ENCODE results near the gene PCDH12. TPM values are rescaled to one million over a fixed set of nuclear protein-coding genes. Genes with fewer than 3 reads are reported as not detected.

PCDH12 gene
- total RNA-seq, 1 donor, result under 0.01 TPM

DNA sequence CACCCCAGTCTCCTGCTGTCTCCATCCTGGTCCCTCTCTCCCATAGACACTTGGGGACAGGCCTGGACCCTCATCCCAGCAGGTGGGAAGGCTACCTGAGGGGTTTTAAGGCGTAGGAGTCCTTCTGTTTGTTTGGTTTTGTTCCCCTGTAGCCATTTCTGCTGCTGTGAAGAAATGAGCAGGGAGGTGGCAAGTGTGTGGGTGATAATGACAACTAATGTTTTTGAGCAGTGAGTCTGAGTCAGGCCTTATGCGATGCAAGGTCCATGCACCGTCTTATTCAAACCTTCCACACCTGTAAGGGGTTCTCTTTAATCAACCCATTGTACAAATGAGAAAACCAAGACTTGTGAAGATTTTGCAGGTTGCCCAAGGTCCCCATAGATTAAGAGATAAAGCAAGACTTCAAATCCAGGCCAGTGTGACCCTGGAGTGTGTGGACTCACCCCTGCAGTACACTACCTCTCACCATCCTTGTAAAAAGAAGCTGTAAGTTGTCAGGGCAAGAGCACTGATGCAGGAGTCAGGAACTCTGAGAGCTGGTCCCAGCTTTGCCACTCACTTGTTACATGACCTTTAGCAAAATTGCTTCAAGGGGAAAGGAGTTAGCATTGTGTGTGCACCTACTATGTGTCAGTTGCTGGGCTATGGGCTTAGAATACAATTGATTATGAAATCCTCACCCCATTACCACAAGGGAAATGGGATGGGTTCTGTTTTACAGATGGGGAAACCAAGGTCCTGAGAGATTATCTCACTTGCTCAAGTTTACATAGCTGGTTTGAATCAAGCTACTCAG is 7.6 kb downstream of the PCDH12 start:
- no peak overlapping the region for H3K4me3 ChIP-seq (ENCODE audit: low read depth, low read length)
- TF ChIP-seq, protein P1, sequence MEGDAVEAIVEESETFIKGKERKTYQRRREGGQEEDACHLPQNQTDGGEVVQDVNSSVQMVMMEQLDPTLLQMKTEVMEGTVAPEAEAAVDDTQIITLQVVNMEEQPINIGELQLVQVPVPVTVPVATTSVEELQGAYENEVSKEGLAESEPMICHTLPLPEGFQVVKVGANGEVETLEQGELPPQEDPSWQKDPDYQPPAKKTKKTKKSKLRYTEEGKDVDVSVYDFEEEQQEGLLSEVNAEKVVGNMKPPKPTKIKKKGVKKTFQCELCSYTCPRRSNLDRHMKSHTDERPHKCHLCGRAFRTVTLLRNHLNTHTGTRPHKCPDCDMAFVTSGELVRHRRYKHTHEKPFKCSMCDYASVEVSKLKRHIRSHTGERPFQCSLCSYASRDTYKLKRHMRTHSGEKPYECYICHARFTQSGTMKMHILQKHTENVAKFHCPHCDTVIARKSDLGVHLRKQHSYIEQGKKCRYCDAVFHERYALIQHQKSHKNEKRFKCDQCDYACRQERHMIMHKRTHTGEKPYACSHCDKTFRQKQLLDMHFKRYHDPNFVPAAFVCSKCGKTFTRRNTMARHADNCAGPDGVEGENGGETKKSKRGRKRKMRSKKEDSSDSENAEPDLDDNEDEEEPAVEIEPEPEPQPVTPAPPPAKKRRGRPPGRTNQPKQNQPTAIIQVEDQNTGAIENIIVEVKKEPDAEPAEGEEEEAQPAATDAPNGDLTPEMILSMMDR (IDR thresholded peaks at IDR 0.05; ENCODE audit: insufficient read depth, low read length), result no peak
- DNase-seq (ENCODE audit: low read depth), result no peak

DNA sequence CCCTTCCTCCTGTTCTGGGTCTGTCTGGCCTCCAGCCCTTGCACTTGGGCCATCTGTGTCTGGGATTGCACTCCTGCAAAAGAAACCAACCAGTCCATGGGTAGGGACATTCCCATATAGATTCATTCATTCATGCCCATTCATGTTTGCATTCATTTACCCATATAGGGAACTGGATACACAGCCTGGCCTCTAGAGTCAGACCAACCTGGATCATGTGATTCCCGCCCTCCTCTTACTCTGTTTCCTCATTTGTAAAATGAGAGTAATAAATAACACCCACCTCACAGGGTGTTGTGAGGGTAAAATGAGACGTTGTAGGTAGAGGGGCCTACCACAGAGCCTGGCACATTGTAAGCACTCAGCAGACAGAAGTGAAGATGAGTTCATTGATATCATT is 8.5 kb downstream of the PCDH12 start:
- DNase-seq (ENCODE audit: low read depth), result no peak
- no peak overlapping the region for H3K4me3 ChIP-seq (ENCODE audit: low read depth, low read length)
- TF ChIP-seq, protein P1 (IDR thresholded peaks at IDR 0.05; ENCODE audit: insufficient read depth, low read length), result no peak

DNA sequence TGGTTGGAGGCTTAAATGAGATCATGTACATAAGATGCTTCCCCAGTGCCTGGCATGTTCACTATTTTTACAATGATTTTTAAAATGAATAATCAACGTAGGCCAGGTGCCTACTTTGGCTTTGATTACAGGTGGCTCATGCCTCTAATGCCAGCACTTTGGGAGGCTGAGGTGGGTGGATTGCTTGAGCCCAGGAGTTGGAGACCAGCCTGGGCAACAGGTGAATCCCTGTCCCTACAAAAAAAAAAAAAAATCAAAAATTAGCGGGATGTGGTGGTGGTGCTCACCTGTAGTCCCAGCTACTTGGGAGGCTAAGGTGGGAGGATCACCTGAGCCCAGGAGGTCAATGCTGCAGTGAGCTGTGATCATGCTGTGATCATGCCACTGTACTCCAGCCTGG is 9.2 kb downstream of the PCDH12 start:
- TF ChIP-seq, protein P1 (IDR thresholded peaks at IDR 0.05; ENCODE audit: insufficient read depth, low read length), result no peak
- H3K4me3 ChIP-seq (ENCODE audit: low read depth, low read length), result no peak overlapping the region
- no peak for DNase-seq (ENCODE audit: low read depth)

DNA sequence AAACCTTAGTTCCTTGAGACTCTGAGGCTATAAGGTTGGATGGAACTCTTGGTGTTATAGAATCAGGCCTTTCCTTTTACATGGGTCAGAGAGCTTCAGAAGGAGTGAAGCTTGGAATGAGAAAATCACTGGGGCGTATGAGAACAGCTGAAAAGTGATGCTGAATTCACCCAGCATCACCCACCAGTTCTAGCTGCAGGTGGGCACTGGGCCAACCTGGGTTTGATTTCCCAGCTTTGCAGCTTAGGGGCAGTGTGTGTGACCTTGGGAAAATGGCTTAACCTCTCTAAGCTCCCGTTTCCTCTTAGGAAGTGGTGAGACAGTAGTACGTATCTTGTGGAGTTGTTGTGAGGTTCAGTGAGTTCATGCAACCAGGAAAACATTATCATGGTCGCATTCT is 10.7 kb downstream of the PCDH12 start:
- TF ChIP-seq, protein P1 (IDR thresholded peaks at IDR 0.05; ENCODE audit: insufficient read depth, low read length), result no peak
- DNase-seq (ENCODE audit: low read depth), result no peak
- no peak overlapping the region for H3K4me3 ChIP-seq (ENCODE audit: low read depth, low read length)

DNA sequence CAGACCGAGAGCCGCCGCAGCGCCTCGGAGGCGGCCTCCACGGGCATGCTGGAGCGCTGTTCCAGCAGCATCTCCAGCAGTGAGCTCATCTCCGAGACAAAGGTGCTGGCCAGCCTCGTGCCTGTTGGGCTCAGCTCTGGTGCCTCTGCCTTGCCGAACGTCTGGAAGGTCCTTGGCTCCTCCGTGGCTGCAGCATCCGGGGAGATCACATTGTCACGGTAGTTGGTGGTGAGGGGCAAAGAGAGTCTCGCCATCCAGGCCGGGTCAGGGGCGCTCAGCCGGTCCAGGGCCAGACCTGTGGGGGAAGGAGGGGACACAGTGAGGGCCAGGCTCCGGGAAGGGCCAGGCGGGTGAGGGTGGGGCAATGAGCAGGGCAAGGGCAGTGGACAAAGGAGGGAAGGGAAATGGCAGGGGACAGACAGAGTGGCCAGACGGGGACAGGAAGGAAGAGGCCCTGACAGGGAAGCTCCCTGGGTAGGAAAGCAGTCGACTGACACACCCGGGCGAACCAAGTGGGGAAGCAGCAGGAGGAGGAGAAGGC is 12.4 kb downstream of the PCDH12 start:
- H3K4me3 ChIP-seq (ENCODE audit: low read depth, low read length), result no peak overlapping the region
- TF ChIP-seq, protein P1 (IDR thresholded peaks at IDR 0.05; ENCODE audit: insufficient read depth, low read length), result no peak
- no peak for DNase-seq (ENCODE audit: low read depth)

DNA sequence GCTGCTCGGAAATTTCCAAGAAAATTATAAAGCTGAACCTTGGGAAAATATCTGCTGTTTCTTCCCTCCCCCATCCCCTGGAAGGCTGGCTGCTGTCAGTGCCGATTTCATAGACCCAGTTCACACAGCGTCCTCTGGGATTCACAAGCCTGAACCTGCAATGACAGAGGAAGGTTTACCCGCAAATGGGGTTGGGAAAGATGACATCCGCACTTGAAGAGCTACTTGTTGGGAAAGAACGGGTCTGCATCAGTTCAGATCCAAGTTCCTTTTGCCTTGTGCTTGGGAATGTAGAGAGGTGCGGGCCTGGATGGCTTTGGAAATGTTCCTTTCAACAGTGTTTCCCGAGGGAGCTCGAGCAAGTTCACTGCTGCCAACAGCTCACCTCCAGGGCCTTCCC is 13.9 kb downstream of the PCDH12 start:
- TF ChIP-seq, protein P1 (IDR thresholded peaks at IDR 0.05; ENCODE audit: insufficient read depth, low read length), result no peak
- DNase-seq (ENCODE audit: low read depth), result no peak
- no peak overlapping the region for H3K4me3 ChIP-seq (ENCODE audit: low read depth, low read length)
